Neural cell (in vitro differentiated cells): ENCODE measurements around the gene CD47.

Experiments
- CTCF ChIP-seq: fragments of 450-650 bp; IDR thresholded peaks from 2 replicates; pipeline ENCODE4 v1.5.1; 2014; ENCODE audit warnings: antibody characterized with exemption, mild to moderate bottlenecking, moderate library complexity; ENCODE audit not compliant: poor library complexity, severe bottlenecking
- EP300 ChIP-seq: fragments of 450-650 bp; conservative IDR thresholded peaks from 2 replicates; pipeline ENCODE4 v1.6.1; 2014; ENCODE audit warnings: antibody characterized with exemption, mild to moderate bottlenecking, moderate library complexity; ENCODE audit not compliant: poor library complexity, severe bottlenecking
- EZH2 ChIP-seq: fragments of 200-600, 300-800 bp; shearing (Covaris generic), sonication (generic); IDR thresholded peaks from 2 replicates; pipeline ENCODE4 v1.6.1; 2014; ENCODE audit warnings: antibody characterized with exemption, low read length, borderline replicate concordance, mild to moderate bottlenecking; ENCODE audit not compliant: insufficient read depth, poor library complexity, severe bottlenecking
- MXI1 ChIP-seq: fragments of 450-650 bp; conservative IDR thresholded peaks from 2 replicates; pipeline ENCODE4 v1.6.1; 2014; ENCODE audit warnings: antibody characterized with exemption, mild to moderate bottlenecking; ENCODE audit not compliant: poor library complexity, severe bottlenecking
- POLR2AphosphoS5 ChIP-seq: IDR thresholded peaks from 2 replicates; pipeline ENCODE4 v1.6.1; 2012
- RAD21 ChIP-seq: fragments of 450-650 bp; conservative IDR thresholded peaks from 2 replicates; pipeline ENCODE4 v1.6.1; 2014; ENCODE audit warnings: antibody characterized with exemption, mild to moderate bottlenecking, moderate library complexity
- REST ChIP-seq: IDR thresholded peaks from 2 replicates; pipeline ENCODE4 v1.6.1; 2012; ENCODE audit warnings: borderline replicate concordance
- SMC3 ChIP-seq: fragments of 450-650 bp; conservative IDR thresholded peaks from 2 replicates; pipeline ENCODE4 v1.6.1; 2014; ENCODE audit warnings: antibody characterized with exemption, mild to moderate bottlenecking, moderate library complexity; ENCODE audit not compliant: poor library complexity
- TAF1 ChIP-seq: IDR thresholded peaks from 2 replicates; pipeline ENCODE4 v1.6.1; 2012; ENCODE audit warnings: low read depth

- TF ChIP-seq RAD21 (no peak), CTCF (no peak), REST (no peak), EP300 (no peak), POLR2AphosphoS5 (no peak), EZH2 (no peak), MXI1 (no peak), TAF1 (no peak), SMC3 (no peak)
Observed at GRCh38 chr3:108125153-108125543, 34.3 kb upstream of the CD47 start.
